ENCODE results near the gene STUM.
"Not testable (repeated sequence)": the region's sequence is repeated elsewhere in the genome, so short reads cannot be mapped to it uniquely, and the experiment has no call there.

Gene STUM

DNA sequence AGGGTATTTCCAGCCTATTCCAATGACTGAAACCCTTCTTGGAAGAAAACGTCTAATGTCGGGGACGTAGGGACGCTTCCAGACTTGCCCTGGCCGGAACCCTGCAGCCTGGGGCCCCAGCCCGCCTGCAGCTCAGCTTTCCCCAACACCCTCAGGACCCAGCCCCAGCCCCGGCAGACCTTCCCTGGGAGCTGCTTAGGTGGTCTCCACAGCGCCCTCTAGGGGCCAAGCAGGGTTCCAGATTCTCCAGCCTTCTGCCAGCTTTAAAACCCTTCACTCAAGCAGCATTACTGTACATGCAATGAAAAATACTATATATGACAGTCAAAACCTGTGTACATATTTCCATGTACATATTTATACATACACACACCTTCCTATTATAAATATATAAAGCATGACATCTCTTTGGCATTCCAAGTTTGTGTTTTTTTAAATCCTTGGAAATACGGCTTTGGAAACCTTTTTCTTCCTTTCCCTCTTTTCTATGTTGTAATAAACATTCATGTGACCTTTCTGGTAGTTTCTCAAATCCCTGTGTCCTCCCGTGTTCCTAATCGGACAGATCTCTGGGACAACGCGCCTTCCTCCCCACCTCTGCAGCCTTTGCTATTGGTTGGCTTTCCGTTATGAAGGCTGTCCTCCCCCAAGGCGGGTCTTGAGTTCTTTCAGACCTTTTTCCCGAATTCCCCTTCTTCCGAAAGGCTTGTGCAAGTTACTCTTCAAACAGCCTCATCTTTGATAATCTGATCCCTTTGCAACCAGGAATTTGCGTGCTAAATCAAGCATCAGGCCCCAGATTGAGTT is 60.3 kb downstream of the STUM start:
- ATAC-seq: no peak

DNA sequence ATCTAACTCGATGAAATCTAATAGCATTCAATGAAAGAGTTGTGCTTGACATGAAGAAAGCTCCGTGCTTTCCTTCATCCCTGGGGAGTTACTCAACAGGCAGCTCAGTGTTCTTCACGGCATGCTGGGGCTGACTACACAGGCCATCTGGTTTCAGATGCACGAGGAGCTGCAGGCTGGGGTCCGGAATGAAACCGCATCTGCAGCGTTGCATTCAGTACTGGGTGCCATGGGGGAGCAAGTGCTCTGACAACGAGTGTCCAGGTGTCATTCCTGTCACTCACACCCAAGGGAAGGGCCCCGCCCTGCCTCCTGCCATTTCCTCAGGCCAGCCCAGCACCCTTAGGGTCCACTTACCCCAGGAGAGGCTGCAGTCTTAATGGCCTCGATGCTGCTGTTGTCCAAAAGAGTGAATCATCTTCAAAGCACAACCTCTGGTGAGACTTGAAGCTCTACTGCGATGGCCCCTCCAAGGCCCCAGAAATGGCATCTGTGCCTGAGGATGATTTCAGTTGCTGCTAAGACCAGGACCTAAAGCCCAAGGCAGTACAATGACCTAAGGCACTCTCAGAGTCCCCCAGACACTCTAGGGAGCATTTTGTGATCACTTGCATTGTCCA is 61.4 kb downstream of the STUM start:
- Mint-ChIP-seq H3K27ac (no peak overlapping the region), H3K27me3 (peaks cover 13% of the 10 kb centered on the region), H3K36me3 (no peaks in the 10 kb centered on the region), H3K4me1 (peaks cover 9% of the 10 kb centered on the region), H3K4me3 (no peak overlapping the region), H3K9me3 (no peaks in the 10 kb centered on the region)
- ATAC-seq: no peak

More for the DNA sequence above, 60.3 kb downstream of the STUM start:
- Mint-ChIP-seq H3K36me3 (no peaks in the 10 kb centered on the region), H3K27ac (no peak overlapping the region), H3K27me3 (peaks cover 13% of the 10 kb centered on the region), H3K4me1 (peaks cover 9% of the 10 kb centered on the region), H3K9me3 (no peaks in the 10 kb centered on the region), H3K4me3 (no peak overlapping the region)

DNA sequence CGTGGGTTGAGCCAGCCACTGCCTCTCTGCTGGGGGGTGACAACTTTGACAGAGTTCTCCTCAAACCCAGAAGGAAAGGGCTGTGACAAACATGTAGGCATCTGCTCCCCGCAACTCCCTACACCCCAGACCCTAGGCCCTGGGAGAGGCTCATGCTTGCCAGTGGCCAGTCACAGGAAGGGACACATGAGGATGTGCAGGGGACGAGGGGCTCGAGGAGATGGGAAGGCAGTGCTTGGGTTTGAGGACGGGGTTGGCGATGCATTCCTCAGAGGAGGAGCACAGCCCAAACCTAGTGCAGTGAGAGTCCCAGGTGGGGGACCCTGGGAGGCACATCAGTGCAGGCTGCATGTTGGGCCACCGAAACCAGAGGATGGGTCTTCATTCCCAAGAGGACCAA is 62.1 kb downstream of the STUM start:
- no peak overlapping the region for H3K27ac Mint-ChIP-seq
- peaks cover 9% of the 10 kb centered on the region for H3K4me1 Mint-ChIP-seq
- H3K27me3 Mint-ChIP-seq: peaks cover 13% of the 10 kb centered on the region
- H3K9me3 Mint-ChIP-seq: no peaks in the 10 kb centered on the region
- H3K36me3 Mint-ChIP-seq: no peaks in the 10 kb centered on the region
- H3K4me3 Mint-ChIP-seq: no peak overlapping the region
- ATAC-seq: no peak

DNA sequence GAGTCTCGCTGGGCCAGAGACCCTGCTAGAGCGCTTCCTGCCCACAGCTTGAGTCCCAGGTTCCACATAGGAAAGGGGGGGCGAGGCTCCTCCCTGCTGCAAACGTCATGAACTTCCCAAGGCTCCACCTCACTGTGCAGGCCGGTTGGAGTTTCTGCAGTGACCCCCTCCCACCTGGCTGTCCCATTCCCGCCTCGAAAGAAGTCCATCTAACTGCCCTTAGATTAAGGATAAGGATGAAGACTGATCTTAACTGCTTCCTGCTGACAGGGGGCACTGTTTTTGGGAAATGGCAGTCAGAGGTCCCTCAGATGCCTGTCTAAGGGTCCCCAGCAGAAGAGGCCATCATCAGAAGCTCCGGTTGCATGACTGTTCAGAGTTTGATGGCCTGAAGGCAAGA is 62.7 kb downstream of the STUM start:
- H3K27ac Mint-ChIP-seq: no peak overlapping the region
- H3K9me3 Mint-ChIP-seq: no peaks in the 10 kb centered on the region
- H3K4me3 Mint-ChIP-seq: no peak overlapping the region
- no peak for ATAC-seq
- peaks cover 13% of the 10 kb centered on the region for H3K27me3 Mint-ChIP-seq
- H3K4me1 Mint-ChIP-seq: peaks cover 9% of the 10 kb centered on the region
- H3K36me3 Mint-ChIP-seq: no peaks in the 10 kb centered on the region

DNA sequence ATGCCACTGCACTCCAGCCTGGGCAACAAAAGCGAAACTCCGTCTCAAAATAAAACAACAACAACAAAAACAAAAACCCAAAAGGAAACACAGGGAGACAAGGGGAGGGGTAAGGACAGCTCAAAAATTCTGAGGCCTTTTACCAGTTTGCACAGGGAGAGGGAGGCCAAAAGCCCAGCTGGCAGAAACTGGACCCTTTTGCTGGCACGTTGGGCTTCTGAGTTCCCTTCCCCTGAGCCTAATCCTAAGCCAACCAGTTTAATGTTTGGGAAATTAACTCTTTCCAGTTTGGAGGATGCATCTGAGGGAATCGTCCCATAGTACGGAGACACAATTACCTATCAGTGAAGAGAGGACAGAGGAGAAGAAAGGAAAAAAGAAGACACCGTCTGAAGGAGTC is 63.4 kb downstream of the STUM start:
- not testable (repeated sequence) for H3K36me3 Mint-ChIP-seq, H3K9me3 Mint-ChIP-seq, H3K27ac Mint-ChIP-seq, ATAC-seq, H3K4me3 Mint-ChIP-seq, H3K4me1 Mint-ChIP-seq
- H3K27me3 Mint-ChIP-seq: peaks cover 13% of the 10 kb centered on the region

DNA sequence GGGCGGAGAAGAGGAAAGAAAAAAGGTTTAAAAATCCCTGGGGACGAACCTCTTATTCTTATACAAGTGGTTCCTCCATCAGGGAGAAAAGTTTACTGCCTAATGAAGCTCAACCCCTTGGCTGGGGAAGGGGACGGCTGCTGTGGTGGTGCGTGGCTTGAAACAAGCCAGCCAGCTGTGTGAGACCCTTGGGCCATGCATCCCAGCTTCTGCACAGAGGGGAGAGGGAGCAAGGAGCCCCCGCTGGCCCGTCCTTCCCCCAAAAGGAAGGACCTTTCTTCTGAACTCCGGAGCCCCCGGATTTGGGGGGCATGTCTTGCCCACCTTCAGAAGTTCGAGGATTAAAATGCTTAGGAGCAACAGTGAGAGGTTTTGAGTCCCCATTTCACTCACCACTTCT is 67.3 kb downstream of the STUM start:
- no peak for ATAC-seq
- H3K4me3 Mint-ChIP-seq: no peak overlapping the region
- H3K27me3 Mint-ChIP-seq: no peaks in the 10 kb centered on the region
- H3K36me3 Mint-ChIP-seq: no peaks in the 10 kb centered on the region
- H3K4me1 Mint-ChIP-seq: no peaks in the 10 kb centered on the region
- H3K27ac Mint-ChIP-seq: no peak overlapping the region
- peaks cover 3% of the 10 kb centered on the region for H3K9me3 Mint-ChIP-seq

DNA sequence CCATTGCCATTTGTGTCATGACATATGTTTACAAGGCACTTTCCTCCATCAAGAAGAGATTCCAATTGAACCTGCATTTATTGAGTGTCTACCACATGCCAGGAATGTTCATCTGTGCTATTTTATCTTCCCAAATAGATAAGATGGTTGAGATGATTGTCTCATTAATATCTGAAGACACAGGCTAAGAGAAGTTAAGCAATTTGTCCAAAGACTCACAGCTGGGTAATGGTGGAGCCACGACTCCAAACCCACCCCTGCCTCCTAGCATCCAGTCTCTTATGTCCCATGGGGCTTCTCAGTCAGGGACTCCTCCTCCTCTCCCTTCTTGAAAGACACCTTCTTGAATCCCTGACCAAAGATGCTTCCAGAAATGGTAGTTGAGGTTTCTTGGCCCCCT is 68.1 kb downstream of the STUM start:
- Mint-ChIP-seq H3K4me3 (no peak overlapping the region), H3K27ac (no peak overlapping the region), H3K4me1 (no peaks in the 10 kb centered on the region), H3K9me3 (peaks cover 3% of the 10 kb centered on the region), H3K36me3 (no peaks in the 10 kb centered on the region), H3K27me3 (no peaks in the 10 kb centered on the region)
- no peak for ATAC-seq

DNA sequence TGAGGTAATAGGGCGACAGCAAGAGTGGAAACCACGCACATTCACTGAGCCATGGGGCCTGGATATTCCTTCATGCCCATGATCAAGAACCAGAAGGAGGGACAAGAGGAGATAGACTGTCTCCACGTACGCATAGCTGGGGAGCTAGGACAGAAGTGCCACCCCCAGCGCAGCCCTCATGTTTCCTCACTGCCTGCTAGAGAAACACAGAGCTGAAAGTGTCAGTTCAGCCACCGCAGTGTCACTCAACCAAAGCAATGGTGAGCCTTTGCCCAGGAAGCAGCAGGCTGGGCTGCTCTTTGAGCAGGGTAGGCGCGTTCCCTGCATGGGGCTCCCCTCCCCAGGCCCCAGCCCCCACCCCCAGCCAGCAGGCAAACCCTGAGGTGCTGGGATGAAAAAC is 68.5 kb downstream of the STUM start:
- H3K4me3 Mint-ChIP-seq: no peak overlapping the region

DNA sequence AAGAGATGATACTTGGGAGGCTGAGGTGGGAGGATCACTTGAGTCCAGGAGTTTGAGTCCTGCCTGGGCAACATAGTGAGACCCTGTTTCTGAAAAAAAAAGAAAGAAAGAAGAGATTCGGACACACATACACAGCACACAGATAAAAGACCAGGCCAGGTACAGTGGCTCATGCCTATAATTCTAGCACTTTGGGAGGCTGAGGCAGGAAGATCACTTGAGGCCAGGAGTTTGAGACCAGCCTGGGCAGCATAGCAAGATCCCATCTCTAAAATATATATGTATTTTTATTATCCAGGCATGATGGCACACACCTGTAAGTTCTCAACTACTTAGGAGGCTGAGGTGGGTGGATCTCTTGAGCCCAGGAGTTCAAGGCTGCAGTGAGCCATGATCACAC is 69.2 kb downstream of the STUM start:
- not testable (repeated sequence) for ATAC-seq, H3K27me3 Mint-ChIP-seq, H3K36me3 Mint-ChIP-seq, H3K4me1 Mint-ChIP-seq, H3K9me3 Mint-ChIP-seq, H3K27ac Mint-ChIP-seq, H3K4me3 Mint-ChIP-seq

More for the DNA sequence above, 68.5 kb downstream of the STUM start:
- Mint-ChIP-seq H3K36me3 (no peaks in the 10 kb centered on the region), H3K27ac (no peak overlapping the region), H3K9me3 (peaks cover 3% of the 10 kb centered on the region), H3K4me1 (no peaks in the 10 kb centered on the region), H3K27me3 (no peaks in the 10 kb centered on the region)
- ATAC-seq: no peak

DNA sequence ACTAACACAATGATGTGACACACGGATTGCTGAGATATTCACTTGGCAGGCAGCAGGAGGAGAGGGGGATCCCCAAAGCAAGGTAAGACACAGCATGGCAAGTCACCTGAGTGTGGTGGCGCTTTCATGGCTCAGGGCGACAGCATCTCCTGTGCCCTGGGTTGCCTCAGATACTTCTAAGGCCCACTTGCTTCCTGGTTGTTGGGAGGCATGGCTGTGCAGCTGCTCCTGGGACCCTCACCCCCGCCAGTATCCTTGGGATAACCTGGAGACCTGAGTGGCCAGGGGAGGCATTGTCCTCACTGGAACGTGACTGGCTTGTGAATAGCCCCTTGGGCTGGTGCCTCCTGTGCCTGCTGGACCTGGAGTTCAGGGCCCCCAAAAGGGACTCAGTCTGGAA is 69.8 kb downstream of the STUM start:
- Mint-ChIP-seq H3K4me1 (no peaks in the 10 kb centered on the region), H3K4me3 (no peak overlapping the region), H3K27me3 (no peaks in the 10 kb centered on the region), H3K36me3 (no peaks in the 10 kb centered on the region), H3K9me3 (peaks cover 6% of the 10 kb centered on the region), H3K27ac (no peak overlapping the region)
- no peak for ATAC-seq

DNA sequence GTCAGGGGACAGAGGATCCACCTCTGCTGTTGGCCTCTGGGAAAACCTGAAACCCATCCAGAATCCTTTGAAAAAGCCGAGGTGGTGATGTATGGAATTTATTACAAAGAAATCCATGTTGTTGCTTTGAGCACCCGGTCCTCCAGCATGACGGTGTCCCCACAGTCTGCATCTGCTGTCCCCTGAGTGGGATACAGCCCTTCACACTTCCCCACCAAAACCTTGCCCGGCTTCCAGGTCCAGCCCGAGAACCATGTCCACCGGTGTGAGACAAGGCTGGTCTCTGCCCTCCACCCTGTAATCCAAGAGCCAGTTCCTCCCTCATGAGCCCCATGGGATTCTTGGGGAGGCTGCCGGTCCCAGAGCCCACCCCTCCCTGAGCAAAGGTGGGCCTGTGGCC is 70.5 kb downstream of the STUM start:
- H3K36me3 Mint-ChIP-seq: no peaks in the 10 kb centered on the region
- peaks cover 6% of the 10 kb centered on the region for H3K9me3 Mint-ChIP-seq
- no peak overlapping the region for H3K27ac Mint-ChIP-seq
- ATAC-seq: no peak
- no peaks in the 10 kb centered on the region for H3K4me1 Mint-ChIP-seq
- no peak overlapping the region for H3K4me3 Mint-ChIP-seq
- no peaks in the 10 kb centered on the region for H3K27me3 Mint-ChIP-seq

DNA sequence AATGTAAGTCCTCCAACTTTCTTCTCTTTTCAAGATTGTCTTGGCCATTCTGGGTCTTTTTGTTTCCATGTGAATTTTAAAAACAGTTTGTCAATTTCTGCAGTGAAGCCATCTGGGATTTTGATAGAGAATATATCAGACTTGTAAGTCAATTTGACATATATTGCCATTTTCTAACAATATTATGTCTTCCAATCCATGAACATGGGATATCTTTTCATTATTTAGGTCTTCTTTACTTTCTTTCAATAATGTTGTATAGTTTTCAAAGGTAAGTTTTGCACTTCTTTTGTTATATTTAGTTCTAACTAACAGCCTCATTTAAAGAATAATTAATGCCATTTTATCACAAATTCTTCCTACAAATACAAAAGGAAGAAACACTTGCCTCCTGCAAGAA is 73.4 kb downstream of the STUM start:
- no peak for ATAC-seq
- Mint-ChIP-seq H3K4me1 (peaks cover 19% of the 10 kb centered on the region), H3K4me3 (no peak overlapping the region), H3K27ac (no peak overlapping the region), H3K36me3 (peaks cover 5% of the 10 kb centered on the region), H3K27me3 (no peaks in the 10 kb centered on the region), H3K9me3 (peaks cover 9% of the 10 kb centered on the region)

DNA sequence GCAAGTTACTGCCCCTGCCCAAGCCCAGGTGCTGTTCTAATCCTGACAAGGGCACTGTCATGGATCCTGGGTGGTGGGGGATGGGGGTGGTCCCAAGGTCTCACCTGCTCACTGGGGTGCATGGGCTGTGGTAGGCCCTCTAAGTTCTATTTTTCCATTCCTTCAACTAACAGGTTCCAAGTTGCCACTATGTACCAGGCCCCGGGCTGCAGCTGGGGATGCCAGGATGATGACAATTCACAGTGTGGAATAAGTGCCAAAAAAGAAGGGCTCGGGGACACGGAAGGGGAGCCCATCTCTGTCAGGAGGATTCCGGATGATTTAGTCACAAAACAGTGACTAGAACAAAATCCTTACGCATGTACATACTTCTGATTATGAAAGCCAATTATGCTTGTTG is 76.0 kb downstream of the STUM start:
- no peaks in the 10 kb centered on the region for H3K27me3 Mint-ChIP-seq
- peaks cover 21% of the 10 kb centered on the region for H3K36me3 Mint-ChIP-seq
- ATAC-seq: no peak
- no peak overlapping the region for H3K27ac Mint-ChIP-seq
- H3K4me1 Mint-ChIP-seq: peaks cover 30% of the 10 kb centered on the region
- peaks cover 10% of the 10 kb centered on the region for H3K9me3 Mint-ChIP-seq
- no peak overlapping the region for H3K4me3 Mint-ChIP-seq

DNA sequence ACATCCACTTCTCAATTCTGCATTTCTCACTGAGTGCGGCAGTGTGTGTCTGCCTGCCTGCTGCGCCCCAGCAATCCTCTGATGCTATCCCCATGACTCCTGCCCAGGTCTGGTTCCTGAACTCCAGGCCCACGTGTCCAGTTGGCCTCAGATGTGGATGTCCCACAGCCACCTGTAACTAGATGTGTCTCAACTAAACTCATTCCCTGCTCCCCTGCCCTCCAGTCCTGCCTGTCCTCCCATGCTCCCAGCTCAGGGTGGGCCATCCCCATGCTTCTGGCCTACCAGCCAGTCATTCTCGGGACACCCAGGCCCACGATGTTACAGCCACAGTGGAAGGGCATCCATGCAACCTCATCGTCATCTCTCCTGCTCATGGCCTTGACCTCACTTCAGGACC is 76.8 kb downstream of the STUM start:
- Mint-ChIP-seq H3K4me1 (peaks cover 36% of the 10 kb centered on the region), H3K4me3 (no peak overlapping the region), H3K9me3 (peaks cover 9% of the 10 kb centered on the region), H3K36me3 (peaks cover 29% of the 10 kb centered on the region), H3K27me3 (no peaks in the 10 kb centered on the region), H3K27ac (peak overlapping the region; percentile 64)
- no peak for ATAC-seq

DNA sequence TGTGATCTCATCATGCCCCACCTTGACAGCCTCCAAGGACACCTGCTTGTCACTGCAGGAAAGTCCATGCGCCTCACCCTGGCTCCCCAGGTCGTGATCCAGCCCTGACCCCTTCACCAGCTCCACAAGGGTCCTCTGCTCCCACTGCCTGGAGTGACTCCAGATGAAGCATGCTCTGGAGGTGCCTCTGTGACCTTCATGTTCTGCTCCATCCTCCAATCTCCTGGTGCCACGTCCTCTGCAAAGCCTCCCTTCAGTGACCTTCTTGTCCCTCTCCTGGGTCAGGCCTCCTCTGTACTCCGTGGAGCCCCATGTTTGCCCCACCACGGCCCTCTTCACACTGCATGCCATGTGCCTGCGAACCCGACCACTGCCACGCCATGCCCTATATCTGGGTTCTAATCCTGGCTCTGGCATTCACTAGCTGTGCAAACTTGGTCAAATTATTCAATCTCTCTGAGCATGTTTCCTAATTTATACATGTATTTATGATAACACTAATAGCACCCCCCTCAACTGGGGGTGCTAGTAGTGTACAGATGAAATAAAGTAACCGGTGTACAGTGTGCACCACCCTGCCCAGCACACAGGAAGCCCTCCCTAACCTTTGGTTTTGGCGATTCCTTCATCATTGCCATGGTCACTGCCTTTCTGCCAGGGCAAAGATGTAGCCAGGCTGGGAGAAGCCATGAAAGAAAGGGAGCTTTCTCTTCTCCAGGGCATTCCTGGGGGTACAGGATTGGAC is 77.4 kb downstream of the STUM start:
- peak; percentile 59 for ATAC-seq
- Mint-ChIP-seq H3K27ac (peak overlapping the region; percentile 64), H3K4me1 (peaks cover 42% of the 10 kb centered on the region), H3K36me3 (peaks cover 35% of the 10 kb centered on the region), H3K4me3 (peak overlapping the region; percentile 11), H3K9me3 (peaks cover 9% of the 10 kb centered on the region), H3K27me3 (no peaks in the 10 kb centered on the region)

DNA sequence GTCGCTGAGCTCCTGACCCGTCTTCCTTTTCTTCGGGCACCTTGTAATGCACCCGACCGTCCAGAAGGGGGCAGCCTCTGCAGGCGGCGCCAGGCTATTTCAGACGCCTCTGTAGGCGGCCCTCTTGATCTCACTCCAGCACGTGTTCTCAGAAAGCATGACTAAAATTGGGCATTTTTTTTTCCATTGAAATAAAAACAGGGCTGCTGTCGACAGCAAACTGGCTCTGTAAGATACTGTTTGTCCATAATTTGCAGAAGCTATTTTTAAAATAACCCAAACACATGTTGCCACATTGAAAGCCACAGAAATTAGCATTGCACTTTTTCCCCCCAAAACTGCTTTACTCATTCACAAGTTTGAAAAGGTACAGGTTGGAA is 78.0 kb downstream of the STUM start:
- H3K36me3 Mint-ChIP-seq: peaks cover 39% of the 10 kb centered on the region
- no peaks in the 10 kb centered on the region for H3K27me3 Mint-ChIP-seq
- peak overlapping the region; percentile 64 for H3K27ac Mint-ChIP-seq
- peaks cover 9% of the 10 kb centered on the region for H3K9me3 Mint-ChIP-seq
- peak overlapping the region; percentile 11 for H3K4me3 Mint-ChIP-seq
- H3K4me1 Mint-ChIP-seq: peaks cover 46% of the 10 kb centered on the region
- peak; percentile 86 for ATAC-seq

Measured in stimulated activated memory B cell treated with anti-CD40 and anti-IgM and Interleukin-4, amounts not matched to agents 10 μg/mL and 1 μg/mL and 100 μg/mL, for 72 hours (primary cell).